Loucy (cell line): ENCODE measurements around the gene WDR33.

ENCODE experiments used
- H2AFZ ChIP-seq: fragments of 200-600 bp; sonication (generic); 2 replicates; pipeline ENCODE4 v1.6.0; 2016; ENCODE audit warnings: antibody characterized with exemption, mild to moderate bottlenecking, low read length, moderate library complexity
- H3F3A ChIP-seq: fragments of 200-600 bp; 2 replicates; pipeline ENCODE4 v1.6.0; 2016; ENCODE audit warnings: antibody characterized with exemption, low read depth, mild to moderate bottlenecking
- H3K27me3 ChIP-seq: fragments of 200-600 bp; sonication (generic); 2 replicates; pipeline ENCODE4 v1.6.1; 2014; ENCODE audit warnings: low read length, mild to moderate bottlenecking; ENCODE audit not compliant: insufficient read depth, poor library complexity, severe bottlenecking
- H3K36me3 ChIP-seq: fragments of 200-600 bp; sonication (generic); 2 replicates; pipeline ENCODE4 v1.6.1; 2016; ENCODE audit warnings: low read length; ENCODE audit not compliant: insufficient read depth
- H3K4me1 ChIP-seq: fragments of 200-600 bp; sonication (generic); 2 replicates; pipeline ENCODE4 v1.5.1; 2014; ENCODE audit warnings: low read length, mild to moderate bottlenecking; ENCODE audit not compliant: insufficient read depth, poor library complexity, severe bottlenecking
- H3K4me2 ChIP-seq: fragments of 200-600 bp; sonication (generic); 2 replicates; pipeline ENCODE4 v1.6.0; 2014; ENCODE audit warnings: antibody characterized with exemption, low read length, low read depth, mild to moderate bottlenecking; ENCODE audit not compliant: poor library complexity, severe bottlenecking
- H3K4me3 ChIP-seq: fragments of 200-600 bp; sonication (generic); 2 replicates; pipeline ENCODE4 v1.5.1; 2014; ENCODE audit warnings: low read length, mild to moderate bottlenecking, mixed read lengths; ENCODE audit not compliant: poor library complexity, severe bottlenecking
- H3K79me2 ChIP-seq: fragments of 200-600 bp; sonication (generic); 2 replicates; pipeline ENCODE4 v1.6.1; 2014; ENCODE audit warnings: low read length; ENCODE audit not compliant: insufficient read depth
- H3K9ac ChIP-seq: fragments of 200-600 bp; sonication (generic); 2 replicates; pipeline ENCODE4 v1.6.0; 2014; ENCODE audit warnings: mild to moderate bottlenecking, low read depth, low read length, moderate library complexity; ENCODE audit not compliant: poor library complexity, severe bottlenecking
- H3K9me2 ChIP-seq: fragments of 200-600 bp; sonication (generic); replicated peaks from 2 replicates; pipeline ENCODE4 v1.6.1; 2016; ENCODE audit warnings: low read depth, low read length, mixed read lengths
- H3K9me3 ChIP-seq: fragments of 200-600 bp; sonication (generic); 2 replicates; pipeline ENCODE4 v1.6.1; 2014; ENCODE audit warnings: mild to moderate bottlenecking, antibody characterized with exemption, low read length, low read depth; ENCODE audit not compliant: insufficient read depth
- H4K20me1 ChIP-seq: fragments of 200-600 bp; sonication (generic); 2 replicates; pipeline ENCODE4 v1.6.0; 2014; ENCODE audit warnings: antibody characterized with exemption, low read length, mild to moderate bottlenecking; ENCODE audit not compliant: insufficient read depth, poor library complexity, severe bottlenecking
- EZH2phosphoT487 ChIP-seq: fragments of 200-600 bp; IDR thresholded peaks from 2 replicates; pipeline ENCODE4 v1.6.1; 2018; ENCODE audit warnings: antibody characterized with exemption, mild to moderate bottlenecking, moderate library complexity, borderline replicate concordance
- TF ChIP-seq, protein P1 (sequence below): fragments of 200-600 bp; sonication (generic); conservative IDR thresholded peaks from 2 replicates; pipeline ENCODE4 v1.5.1; 2014; ENCODE audit warnings: mild to moderate bottlenecking, antibody characterized with exemption, low read length

Gene WDR33

GRCh38 chr2:127768775-127769479 lies 42.0 kb downstream of the WDR33 start:
- peaks cover 46% of the 10 kb centered on the region for H3K79me2 ChIP-seq
- peaks cover 3% of the 10 kb centered on the region for H3K4me1 ChIP-seq
- no peak overlapping the region for H3K9ac ChIP-seq
- TF ChIP-seq, protein P1, sequence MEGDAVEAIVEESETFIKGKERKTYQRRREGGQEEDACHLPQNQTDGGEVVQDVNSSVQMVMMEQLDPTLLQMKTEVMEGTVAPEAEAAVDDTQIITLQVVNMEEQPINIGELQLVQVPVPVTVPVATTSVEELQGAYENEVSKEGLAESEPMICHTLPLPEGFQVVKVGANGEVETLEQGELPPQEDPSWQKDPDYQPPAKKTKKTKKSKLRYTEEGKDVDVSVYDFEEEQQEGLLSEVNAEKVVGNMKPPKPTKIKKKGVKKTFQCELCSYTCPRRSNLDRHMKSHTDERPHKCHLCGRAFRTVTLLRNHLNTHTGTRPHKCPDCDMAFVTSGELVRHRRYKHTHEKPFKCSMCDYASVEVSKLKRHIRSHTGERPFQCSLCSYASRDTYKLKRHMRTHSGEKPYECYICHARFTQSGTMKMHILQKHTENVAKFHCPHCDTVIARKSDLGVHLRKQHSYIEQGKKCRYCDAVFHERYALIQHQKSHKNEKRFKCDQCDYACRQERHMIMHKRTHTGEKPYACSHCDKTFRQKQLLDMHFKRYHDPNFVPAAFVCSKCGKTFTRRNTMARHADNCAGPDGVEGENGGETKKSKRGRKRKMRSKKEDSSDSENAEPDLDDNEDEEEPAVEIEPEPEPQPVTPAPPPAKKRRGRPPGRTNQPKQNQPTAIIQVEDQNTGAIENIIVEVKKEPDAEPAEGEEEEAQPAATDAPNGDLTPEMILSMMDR: no peak
- no peak for TF ChIP-seq EZH2phosphoT487
- no peak overlapping the region for H3K4me3 ChIP-seq
- H3K27me3 ChIP-seq: no peaks in the 10 kb centered on the region
- peaks cover 50% of the 10 kb centered on the region for H4K20me1 ChIP-seq
- no peak overlapping the region for H2AFZ ChIP-seq
- peaks cover 65% of the 10 kb centered on the region for H3K36me3 ChIP-seq
- no peaks in the 10 kb centered on the region for H3K9me3 ChIP-seq
- H3K9me2 ChIP-seq: no peaks in the 10 kb centered on the region
- no peak overlapping the region for H3K4me2 ChIP-seq
- H3F3A ChIP-seq: no peaks in the 10 kb centered on the region

DNA sequence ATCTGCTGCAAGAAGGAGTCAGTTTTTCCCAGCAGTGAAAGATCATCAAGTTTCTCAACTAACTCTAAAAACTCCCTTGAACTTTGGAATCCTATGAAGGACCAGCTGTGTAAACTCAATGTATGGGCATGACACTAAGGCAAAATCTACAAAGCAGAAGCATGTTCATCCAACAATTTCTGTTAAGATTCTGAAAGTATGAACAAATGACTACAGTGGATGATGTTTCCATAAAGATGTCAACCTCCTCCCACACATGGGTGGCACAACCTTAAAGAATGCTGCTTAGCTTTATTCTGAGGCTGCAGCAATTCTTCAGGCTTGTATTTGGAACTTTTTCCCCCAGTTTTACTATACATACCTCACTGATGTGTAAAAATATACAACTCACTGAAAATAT lies 47.2 kb downstream of the WDR33 start:
- Histone ChIP-seq H3F3A (no peaks in the 10 kb centered on the region), H4K20me1 (peaks cover 8% of the 10 kb centered on the region), H3K4me1 (no peaks in the 10 kb centered on the region), H2AFZ (no peak overlapping the region), H3K27me3 (no peaks in the 10 kb centered on the region), H3K4me2 (no peak overlapping the region), H3K79me2 (no peaks in the 10 kb centered on the region), H3K4me3 (no peak overlapping the region), H3K9ac (no peak overlapping the region), H3K36me3 (peaks cover 86% of the 10 kb centered on the region), H3K9me3 (no peaks in the 10 kb centered on the region), H3K9me2 (no peaks in the 10 kb centered on the region)
- TF ChIP-seq, protein P1: no peak
- TF ChIP-seq EZH2phosphoT487: no peak

GRCh38 chr2:127762846-127763245 lies 48.1 kb downstream of the WDR33 start:
- Histone ChIP-seq H4K20me1 (peaks cover under 1% of the 10 kb centered on the region), H3K79me2 (no peaks in the 10 kb centered on the region)

More at GRCh38 chr2:127762846-127763245, 48.1 kb downstream of the WDR33 start:
- Histone ChIP-seq H3K4me3 (no peak overlapping the region), H3F3A (no peaks in the 10 kb centered on the region), H3K27me3 (no peaks in the 10 kb centered on the region), H3K9ac (no peak overlapping the region), H2AFZ (no peak overlapping the region), H3K9me3 (no peaks in the 10 kb centered on the region), H3K4me2 (no peak overlapping the region), H3K4me1 (no peaks in the 10 kb centered on the region), H3K9me2 (no peaks in the 10 kb centered on the region), H3K36me3 (peaks cover 85% of the 10 kb centered on the region)
- TF ChIP-seq, protein P1: no peak
- no peak for TF ChIP-seq EZH2phosphoT487
